Prostate gland (tissue), 2 donors: ENCODE measurements around the gene IFI16.
"Not testable (repeated sequence)": the region's sequence is repeated elsewhere in the genome, so short reads cannot be mapped to it uniquely, and the experiment has no call there.

ENCODE experiments used
- POLR2A ChIP-seq: fragments of 450-650 bp; IDR thresholded peaks from one replicate; pipeline ENCODE4 v1.6.1; 2016; ENCODE audit warnings: antibody characterized with exemption, mild to moderate bottlenecking
- TF ChIP-seq, protein P1 (sequence below), 4 experiments: fragments of 200-600 bp in 2 of 4; fragments of 450-650 bp in 2 of 4; sonication (generic) in 2 of 4; IDR thresholded peaks; 1 replicate in 3 of 4; 2 replicates in 1 of 4; pipeline ENCODE4 v1.5.1; 2016 to 2019; ENCODE audit warnings: antibody characterized with exemption in 4 of 4, mild to moderate bottlenecking in 2 of 4, moderate library complexity in 2 of 4

- TF ChIP-seq, protein P1, sequence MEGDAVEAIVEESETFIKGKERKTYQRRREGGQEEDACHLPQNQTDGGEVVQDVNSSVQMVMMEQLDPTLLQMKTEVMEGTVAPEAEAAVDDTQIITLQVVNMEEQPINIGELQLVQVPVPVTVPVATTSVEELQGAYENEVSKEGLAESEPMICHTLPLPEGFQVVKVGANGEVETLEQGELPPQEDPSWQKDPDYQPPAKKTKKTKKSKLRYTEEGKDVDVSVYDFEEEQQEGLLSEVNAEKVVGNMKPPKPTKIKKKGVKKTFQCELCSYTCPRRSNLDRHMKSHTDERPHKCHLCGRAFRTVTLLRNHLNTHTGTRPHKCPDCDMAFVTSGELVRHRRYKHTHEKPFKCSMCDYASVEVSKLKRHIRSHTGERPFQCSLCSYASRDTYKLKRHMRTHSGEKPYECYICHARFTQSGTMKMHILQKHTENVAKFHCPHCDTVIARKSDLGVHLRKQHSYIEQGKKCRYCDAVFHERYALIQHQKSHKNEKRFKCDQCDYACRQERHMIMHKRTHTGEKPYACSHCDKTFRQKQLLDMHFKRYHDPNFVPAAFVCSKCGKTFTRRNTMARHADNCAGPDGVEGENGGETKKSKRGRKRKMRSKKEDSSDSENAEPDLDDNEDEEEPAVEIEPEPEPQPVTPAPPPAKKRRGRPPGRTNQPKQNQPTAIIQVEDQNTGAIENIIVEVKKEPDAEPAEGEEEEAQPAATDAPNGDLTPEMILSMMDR (IDR thresholded peaks at IDR 0.05) = not testable (repeated sequence)
- TF ChIP-seq POLR2A = not testable (repeated sequence)
These were observed 3.4 kb upstream of the IFI16 start for GRCh38 chr1:159006210-159006807.
